Upper lobe of left lung (tissue), 6 donors: ENCODE data around the gene TMEM108. TPM values are rescaled to one million over a fixed set of nuclear protein-coding genes. Genes with fewer than 3 reads are reported as not detected.

Source experiments
- ATAC-seq, 2 donors: fragments of 200-7000 bp; cut with Tn5 transposase; one replicate each; pipeline ENCODE4 v1.9.1; 2022; ENCODE audit warnings: mild to moderate bottlenecking in 2 of 2, moderate library complexity in 2 of 2; ENCODE audit not compliant: low FRiP score in 2 of 2
- DNase-seq, 2 donors: peaks; one replicate each; pipeline ENCODE4 v3.0.0-alpha.2; 2019 to 2020
- H3K27ac ChIP-seq, 4 donors: fragments of 200-600 bp; sonication (generic); one replicate each; pipeline ENCODE4 v1.5.1; 2016 to 2019
- H3K27me3 ChIP-seq, 4 donors: fragments of 200-600 bp; sonication (generic); one replicate each; pipeline ENCODE4 v1.5.1; 2017 to 2019
- H3K36me3 ChIP-seq, 4 donors: fragments of 200-600 bp; sonication (generic); one replicate each; pipeline ENCODE4 v1.5.1; 2016 to 2019
- H3K4me1 ChIP-seq, 4 donors: fragments of 200-600 bp; sonication (generic); one replicate each; pipeline ENCODE4 v1.5.1; 2018 to 2019
- H3K4me3 ChIP-seq, 4 donors: fragments of 200-600 bp; sonication (generic); one replicate each; pipeline ENCODE4 v1.5.1; 2017 to 2019; ENCODE audit warnings: mild to moderate bottlenecking in 2 of 4, moderate library complexity in 1 of 4
- H3K9me3 ChIP-seq, 4 donors: fragments of 200-600 bp; sonication (generic); one replicate each; pipeline ENCODE4 v1.5.1; 2018 to 2019
- EP300 ChIP-seq, 4 donors: sonication (generic); formaldehyde crosslinking; IDR thresholded peaks; one replicate each; pipeline ENCODE4 v1.5.1; 2017; ENCODE audit warnings: antibody characterized with exemption in 4 of 4, control low read depth in 2 of 4
- POLR2A ChIP-seq, 4 donors: fragments of 450-650 bp; IDR thresholded peaks; one replicate each; pipeline ENCODE4 v1.5.1; 2016 to 2017; ENCODE audit warnings: antibody characterized with exemption in 4 of 4, mild to moderate bottlenecking in 2 of 4
- POLR2AphosphoS5 ChIP-seq, 2 donors: sonication (generic); formaldehyde crosslinking; IDR thresholded peaks; one replicate each; pipeline ENCODE4 v1.5.1; 2017; ENCODE audit warnings: antibody characterized with exemption in 2 of 2
- WGBS, 2 donors: methylation state at CpG; one replicate each; pipeline ENCODE4 v1.1.5; 2017 to 2018; 5-methylcytosine and 5-hydroxymethylcytosine counted together
- total RNA-seq, 6 donors: library from RNA; depleted of rRNA in 4 of 6; stranded (reverse); fragments of >200 nt in 4 of 6; gene quantifications; one replicate each; pipeline versions ENCODE4 v1.1.0 to v1.2.1, GENCODE V29; 2016 to 2021
- TF ChIP-seq, protein P1 (sequence below), 6 experiments: fragments of 450-650 bp in 4 of 6; fragments of 200-600 bp in 2 of 6; sonication (generic) in 2 of 6; IDR thresholded peaks; one replicate each; pipeline ENCODE4 v1.5.1; 2016 to 2019; ENCODE audit warnings: antibody characterized with exemption in 6 of 6
- donor health status: DM: no; HTN: no; CAD: no; lungs with moderate emphysema.
- donor health status: DM: no; HTN: yes; CAD: no; lungs with severe emphysema.

TMEM108 gene
- total RNA-seq, 6 donors from 2014 or later, result 3.1 to 13.0 (median 7.9) TPM

DNA sequence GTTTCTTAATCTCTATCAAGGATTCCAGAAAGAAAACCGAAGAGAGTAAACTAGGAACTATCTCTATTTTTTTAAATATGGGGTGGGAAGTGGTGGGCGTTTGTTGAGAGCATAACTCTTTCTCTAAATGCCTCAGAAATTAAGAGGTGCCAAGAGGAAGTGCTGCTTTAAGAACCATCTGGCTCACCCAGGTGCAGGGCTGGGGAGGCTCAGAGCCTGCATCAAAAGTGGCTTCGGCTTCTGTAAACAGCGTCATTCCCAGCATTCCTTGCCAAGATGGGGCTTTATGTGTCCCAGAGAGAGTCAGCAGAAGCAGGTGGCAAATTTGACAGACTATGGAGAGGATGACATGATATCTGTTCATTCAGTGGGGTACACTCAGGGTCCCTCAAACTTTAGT is 238.4 kb downstream of the TMEM108 start:
- DNase-seq, result no peak
- no peak for ATAC-seq
- Histone ChIP-seq H3K27ac (no peak overlapping the region), H3K9me3 (no peaks in the 10 kb centered on the region), H3K27me3 (no peaks in the 10 kb centered on the region), H3K36me3 (no peaks in the 10 kb centered on the region), H3K4me3 (no peak overlapping the region), H3K4me1 (no peaks in the 10 kb centered on the region)
- TF ChIP-seq, protein P1, sequence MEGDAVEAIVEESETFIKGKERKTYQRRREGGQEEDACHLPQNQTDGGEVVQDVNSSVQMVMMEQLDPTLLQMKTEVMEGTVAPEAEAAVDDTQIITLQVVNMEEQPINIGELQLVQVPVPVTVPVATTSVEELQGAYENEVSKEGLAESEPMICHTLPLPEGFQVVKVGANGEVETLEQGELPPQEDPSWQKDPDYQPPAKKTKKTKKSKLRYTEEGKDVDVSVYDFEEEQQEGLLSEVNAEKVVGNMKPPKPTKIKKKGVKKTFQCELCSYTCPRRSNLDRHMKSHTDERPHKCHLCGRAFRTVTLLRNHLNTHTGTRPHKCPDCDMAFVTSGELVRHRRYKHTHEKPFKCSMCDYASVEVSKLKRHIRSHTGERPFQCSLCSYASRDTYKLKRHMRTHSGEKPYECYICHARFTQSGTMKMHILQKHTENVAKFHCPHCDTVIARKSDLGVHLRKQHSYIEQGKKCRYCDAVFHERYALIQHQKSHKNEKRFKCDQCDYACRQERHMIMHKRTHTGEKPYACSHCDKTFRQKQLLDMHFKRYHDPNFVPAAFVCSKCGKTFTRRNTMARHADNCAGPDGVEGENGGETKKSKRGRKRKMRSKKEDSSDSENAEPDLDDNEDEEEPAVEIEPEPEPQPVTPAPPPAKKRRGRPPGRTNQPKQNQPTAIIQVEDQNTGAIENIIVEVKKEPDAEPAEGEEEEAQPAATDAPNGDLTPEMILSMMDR (IDR thresholded peaks at IDR 0.05), result no peak
- TF ChIP-seq POLR2A (IDR thresholded peaks at IDR 0.05), result no peak
- no peak for TF ChIP-seq EP300 (IDR thresholded peaks at IDR 0.05)
- no peak for TF ChIP-seq POLR2AphosphoS5 (IDR thresholded peaks at IDR 0.05)
- 40 to 50% methylated on average over 4 of the region's 4 CpGs for WGBS, 2 donors

DNA sequence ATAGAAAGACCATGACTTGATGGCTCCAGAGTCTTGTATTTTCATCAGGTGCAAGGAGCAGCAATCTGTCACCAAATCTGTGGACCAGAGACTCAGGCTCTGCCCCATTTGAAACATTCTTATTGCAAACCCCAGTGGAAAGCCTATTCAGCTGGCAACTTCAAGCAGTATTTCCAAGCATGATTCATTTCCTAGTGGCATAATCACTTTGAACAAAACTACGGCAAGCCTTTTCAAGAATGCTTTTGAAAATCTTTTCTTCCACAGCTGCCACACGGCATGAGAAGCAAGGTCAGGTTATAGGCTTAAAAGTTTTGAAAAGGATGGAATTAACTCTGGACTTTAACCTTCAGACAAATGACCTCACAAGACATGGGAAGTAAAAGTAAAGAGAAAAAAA is 239.6 kb downstream of the TMEM108 start:
- no peak for TF ChIP-seq POLR2AphosphoS5 (IDR thresholded peaks at IDR 0.05)
- no peak for TF ChIP-seq EP300 (IDR thresholded peaks at IDR 0.05)
- TF ChIP-seq, protein P1 (IDR thresholded peaks at IDR 0.05), result no peak
- no peak for TF ChIP-seq POLR2A (IDR thresholded peaks at IDR 0.05)
- Histone ChIP-seq H3K4me1 (no peaks in the 10 kb centered on the region), H3K4me3 (no peak overlapping the region), H3K27ac (no peak overlapping the region), H3K27me3 (no peaks in the 10 kb centered on the region), H3K9me3 (no peaks in the 10 kb centered on the region), H3K36me3 (no peaks in the 10 kb centered on the region)
- no peak for DNase-seq
- ATAC-seq, result no peak
- 69 to 77% methylated on average over 2 of the region's 2 CpGs for WGBS, 2 donors

DNA sequence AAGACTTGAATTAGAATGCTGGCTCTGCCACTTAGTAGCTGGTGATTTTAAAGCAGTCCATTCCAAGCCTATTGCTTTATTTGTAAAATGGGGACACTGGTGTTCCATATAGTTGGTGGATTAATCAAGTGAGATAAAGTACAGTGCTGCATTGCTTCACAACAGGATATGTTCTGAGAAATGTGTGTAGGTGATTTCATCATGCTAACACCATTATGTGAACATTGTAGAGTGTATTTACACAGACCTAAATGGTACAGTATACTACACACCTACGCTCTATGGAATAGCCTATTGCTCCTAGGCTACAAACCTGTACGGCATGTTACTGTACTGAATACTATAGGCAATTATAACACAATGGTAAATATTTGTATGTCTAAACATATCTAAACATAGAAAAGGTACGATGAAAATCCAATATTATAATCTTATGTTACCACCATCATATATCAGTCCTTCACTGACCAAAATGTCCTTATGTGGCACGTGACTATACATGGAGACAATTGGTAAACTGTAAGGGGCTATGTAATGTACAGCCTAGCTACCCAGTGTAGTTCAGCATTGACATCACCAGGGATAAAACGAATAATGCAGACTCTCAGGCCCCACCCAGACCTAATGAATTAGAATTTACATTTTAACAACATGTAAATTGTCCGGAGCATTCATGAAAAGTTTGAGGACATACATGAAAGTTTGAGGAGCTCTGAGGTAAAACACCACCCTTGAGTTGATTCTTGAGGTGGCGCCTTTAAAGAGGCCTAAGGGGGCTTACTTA is 240.3 kb downstream of the TMEM108 start:
- DNase-seq, result no peak
- 93 to 98% methylated on average over 7 of the region's 7 CpGs for WGBS, 2 donors
- Histone ChIP-seq H3K9me3 (no peaks in the 10 kb centered on the region), H3K36me3 (no peaks in the 10 kb centered on the region), H3K4me3 (no peak overlapping the region), H3K27me3 (no peaks in the 10 kb centered on the region), H3K4me1 (no peaks in the 10 kb centered on the region), H3K27ac (no peak overlapping the region)
- TF ChIP-seq POLR2AphosphoS5 (IDR thresholded peaks at IDR 0.05) (no peak), POLR2A (IDR thresholded peaks at IDR 0.05) (no peak), EP300 (IDR thresholded peaks at IDR 0.05) (no peak)
- ATAC-seq, result no peak

DNA sequence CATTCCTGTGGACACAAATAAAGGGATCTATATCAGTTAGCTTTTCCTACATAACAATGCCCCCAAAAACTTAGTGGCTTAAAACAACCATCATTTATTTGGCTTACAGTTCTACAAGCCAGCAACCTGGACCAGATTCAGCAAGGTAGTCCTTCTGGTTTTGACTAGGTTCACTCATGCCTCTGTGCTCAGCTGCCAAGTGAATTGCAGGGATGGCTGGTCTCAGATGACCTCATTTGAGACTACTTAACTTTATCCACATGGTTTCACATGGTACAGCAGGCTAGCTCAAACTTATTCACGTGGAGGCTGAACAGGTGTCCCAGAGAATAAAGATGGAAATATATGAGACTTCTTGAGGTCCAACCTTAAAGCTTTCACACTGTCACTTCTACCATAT is 242.4 kb downstream of the TMEM108 start:
- Histone ChIP-seq H3K9me3 (no peaks in the 10 kb centered on the region), H3K27ac (no peak overlapping the region), H3K27me3 (no peaks in the 10 kb centered on the region), H3K4me1 (no peaks in the 10 kb centered on the region), H3K4me3 (no peak overlapping the region), H3K36me3 (no peaks in the 10 kb centered on the region)
- no peak for DNase-seq
- ATAC-seq, result no peak
- WGBS, 2 donors, result 60 to 75% methylated on average over 1 of the region's 1 CpG
- TF ChIP-seq, protein P1 (IDR thresholded peaks at IDR 0.05), result no peak
- TF ChIP-seq EP300 (IDR thresholded peaks at IDR 0.05), result no peak
- no peak for TF ChIP-seq POLR2AphosphoS5 (IDR thresholded peaks at IDR 0.05)
- TF ChIP-seq POLR2A (IDR thresholded peaks at IDR 0.05), result no peak

DNA sequence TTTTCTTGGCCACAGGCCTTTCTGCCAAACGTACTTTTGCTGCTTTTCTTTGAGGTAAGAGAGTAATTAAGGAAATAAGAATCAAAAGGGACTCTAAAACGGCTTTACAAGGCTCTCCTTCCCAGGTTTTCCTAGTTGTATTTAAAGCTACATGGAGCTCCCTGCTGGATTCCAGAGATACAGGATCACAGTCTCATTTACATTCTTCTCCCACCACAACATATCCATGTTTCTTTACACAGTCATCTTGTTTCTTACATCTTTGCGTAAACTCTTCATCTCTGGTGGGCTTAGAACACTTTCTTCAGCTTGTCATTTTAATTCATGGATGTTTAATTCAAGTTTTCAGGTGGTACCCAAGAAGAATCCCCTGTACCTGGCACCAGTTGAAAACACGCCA is 244.0 kb downstream of the TMEM108 start:
- 77 to 81% methylated on average over 4 of the region's 4 CpGs for WGBS, 2 donors
- Histone ChIP-seq H3K4me3 (no peak overlapping the region), H3K27ac (no peak overlapping the region)

More for the DNA sequence above, 244.0 kb downstream of the TMEM108 start:
- DNase-seq, result no peak
- Histone ChIP-seq H3K36me3 (no peaks in the 10 kb centered on the region), H3K4me1 (no peaks in the 10 kb centered on the region), H3K9me3 (no peaks in the 10 kb centered on the region), H3K27me3 (no peaks in the 10 kb centered on the region)
- no peak for TF ChIP-seq POLR2A (IDR thresholded peaks at IDR 0.05)
- no peak for TF ChIP-seq EP300 (IDR thresholded peaks at IDR 0.05)
- TF ChIP-seq, protein P1 (IDR thresholded peaks at IDR 0.05), result no peak
- no peak for TF ChIP-seq POLR2AphosphoS5 (IDR thresholded peaks at IDR 0.05)
- ATAC-seq, result no peak
